Fibroblast of skin of left quadriceps (primary cell): Measurements from ENCODE around the gene CPZ.
"Not testable (repeated sequence)": the region's sequence is repeated elsewhere in the genome, so short reads cannot be mapped to it uniquely, and the experiment has no call there.

Experiments
- DNase-seq, 2 experiments: peaks; one replicate each; pipeline ENCODE4 v3.0.0-alpha.2; 2013; ENCODE audit warnings: low read depth in 2 of 2

CPZ gene

DNA sequence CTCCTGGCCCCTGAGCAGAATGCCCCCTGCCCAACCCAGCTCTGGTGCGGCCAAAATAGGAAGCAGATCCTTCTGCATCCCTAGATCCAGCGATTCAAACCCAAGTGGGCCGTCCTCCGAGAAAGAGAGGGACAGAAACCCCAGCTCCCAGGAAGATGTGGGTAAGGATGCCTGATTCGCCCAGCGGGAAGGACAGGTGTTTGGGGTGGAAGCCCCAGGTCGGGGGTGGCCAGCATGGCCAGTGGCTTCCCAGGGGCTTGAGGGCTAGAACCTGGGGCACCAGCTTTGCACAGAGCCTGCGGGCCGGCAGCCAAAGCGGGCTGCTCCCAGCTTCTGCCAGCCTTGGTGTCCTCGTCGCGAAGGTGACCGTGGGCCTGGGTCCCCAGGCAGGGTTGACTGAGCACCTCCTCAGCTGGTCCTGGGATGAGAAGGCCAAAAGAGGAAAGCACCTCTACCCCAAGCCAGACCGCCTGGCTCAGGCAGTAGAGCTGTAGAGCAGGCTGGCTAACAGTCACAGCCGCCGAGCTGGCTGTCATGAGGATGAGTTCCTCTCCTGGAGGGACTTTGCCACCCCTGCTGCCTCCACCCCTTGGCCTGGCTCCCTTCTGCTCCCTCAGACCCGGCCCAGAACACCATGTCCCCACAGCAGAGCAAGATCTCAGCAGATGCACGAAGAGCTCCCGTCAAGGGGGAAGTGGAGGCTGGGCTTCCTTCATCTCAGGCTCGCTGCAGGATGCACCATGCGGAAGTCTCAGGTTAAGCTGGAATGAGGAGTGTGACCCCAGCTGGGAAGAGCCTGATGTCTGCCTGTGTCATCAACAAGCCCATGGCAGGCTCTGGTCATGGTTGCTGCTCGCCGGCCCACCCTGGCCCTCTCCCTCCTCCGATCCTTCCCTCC is 59.9 kb downstream of the CPZ start:
- no peak for DNase-seq

DNA sequence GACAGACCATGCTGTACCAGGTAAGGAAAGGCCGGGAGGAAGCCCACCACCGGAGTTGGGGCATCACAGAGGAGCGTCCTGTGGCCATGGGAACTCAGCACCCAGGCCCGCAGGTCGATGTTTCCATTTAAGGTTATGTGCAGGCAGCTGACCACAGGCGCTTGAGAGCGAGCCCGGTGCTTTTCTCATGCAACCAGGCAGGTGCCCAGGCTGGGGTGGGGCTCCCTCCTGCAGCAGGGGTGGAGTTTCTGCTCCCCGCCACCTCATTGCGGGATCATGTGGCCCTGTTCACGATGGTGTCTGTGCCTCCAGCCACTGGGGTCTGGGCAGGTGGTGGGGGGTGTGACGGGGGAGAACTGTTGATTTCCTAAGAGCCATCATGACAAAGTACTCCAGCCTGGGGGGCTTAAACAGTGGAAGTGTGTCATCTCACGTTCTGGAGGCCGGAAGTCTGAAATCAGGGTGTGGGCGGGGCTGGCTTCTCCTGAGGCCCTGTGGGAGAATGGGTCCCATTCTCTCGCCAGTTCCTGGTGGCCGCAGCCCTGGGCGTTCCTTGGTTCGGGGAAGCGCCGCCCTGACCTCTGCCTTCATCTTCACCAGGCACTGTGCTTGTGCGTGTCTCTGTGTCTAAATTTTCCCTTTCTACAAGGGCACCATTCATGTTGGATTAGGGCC is 60.9 kb downstream of the CPZ start:
- no peak for DNase-seq

DNA sequence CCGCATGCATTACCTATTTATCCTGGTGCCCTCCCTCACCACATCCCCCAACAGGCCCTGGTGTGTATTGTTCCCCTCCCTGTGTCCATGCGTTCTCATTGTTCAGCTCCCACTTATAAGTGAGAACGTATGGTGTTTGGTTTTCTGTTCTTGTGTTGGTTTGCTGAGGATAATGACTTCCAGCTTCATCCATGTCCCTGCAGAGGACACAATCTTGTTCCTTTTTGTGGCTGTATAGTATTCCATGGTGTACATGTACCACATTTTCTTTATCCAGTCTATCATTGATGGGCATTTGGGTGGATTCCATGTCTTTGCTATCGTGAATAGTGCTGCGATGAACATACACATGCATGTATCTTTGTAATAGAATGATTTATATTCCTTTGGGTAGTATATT is 61.6 kb downstream of the CPZ start:
- DNase-seq, result not testable (repeated sequence)

DNA sequence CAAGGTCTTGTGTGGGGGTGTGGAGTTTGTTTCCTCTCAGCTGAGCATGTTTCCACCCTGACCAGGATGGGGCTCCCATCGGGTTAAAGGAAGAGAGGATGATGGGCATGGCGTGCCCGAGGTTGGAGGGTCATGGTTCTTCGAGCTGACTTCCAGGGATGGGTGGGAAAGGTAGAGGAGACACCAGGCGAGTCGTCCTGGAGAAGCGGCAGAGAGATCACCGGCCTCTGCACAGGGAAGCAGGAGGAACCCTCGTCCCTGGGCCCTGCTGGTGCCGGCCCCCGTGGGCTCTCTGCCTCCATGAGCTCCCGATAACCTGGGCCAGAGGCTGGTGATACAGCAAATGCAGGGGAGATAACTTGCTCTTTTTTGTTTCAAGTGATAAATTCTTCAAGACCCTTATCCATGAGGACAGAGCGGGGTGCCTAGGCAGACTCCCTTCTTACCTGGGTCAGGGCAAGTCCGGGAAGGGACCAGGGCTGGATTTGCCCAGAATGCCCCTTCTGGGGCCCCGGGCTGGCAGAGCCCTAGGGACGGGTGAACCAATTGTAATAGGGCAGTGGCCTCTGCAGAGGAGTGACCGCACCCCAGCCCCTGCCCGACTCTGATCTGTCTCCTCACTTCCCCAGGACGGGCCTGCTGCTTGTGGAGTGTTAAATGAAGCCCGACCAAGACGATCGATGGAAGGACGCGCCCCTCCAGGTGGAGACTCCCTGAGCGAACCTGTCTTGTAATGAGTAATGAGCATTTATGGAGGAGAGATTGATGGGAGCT is 63.0 kb downstream of the CPZ start:
- no peak for DNase-seq

DNA sequence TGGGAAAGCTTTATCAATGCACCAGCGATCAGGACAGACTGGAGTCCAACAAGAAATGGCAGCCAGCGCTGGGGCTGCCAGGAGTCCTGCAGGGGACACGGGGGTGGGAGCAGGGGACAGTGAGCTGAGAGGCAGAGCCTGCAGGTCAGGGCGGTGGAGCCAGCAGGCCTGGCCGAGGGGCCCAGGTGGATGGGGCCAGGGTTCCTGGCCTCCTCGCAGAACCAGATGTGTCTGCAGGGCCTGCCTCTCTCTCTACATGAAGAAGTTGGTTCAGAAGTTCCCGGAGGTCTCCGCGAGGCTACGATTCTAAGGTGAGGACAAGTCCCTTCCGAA is 63.6 kb downstream of the CPZ start:
- DNase-seq, result no peak

DNA sequence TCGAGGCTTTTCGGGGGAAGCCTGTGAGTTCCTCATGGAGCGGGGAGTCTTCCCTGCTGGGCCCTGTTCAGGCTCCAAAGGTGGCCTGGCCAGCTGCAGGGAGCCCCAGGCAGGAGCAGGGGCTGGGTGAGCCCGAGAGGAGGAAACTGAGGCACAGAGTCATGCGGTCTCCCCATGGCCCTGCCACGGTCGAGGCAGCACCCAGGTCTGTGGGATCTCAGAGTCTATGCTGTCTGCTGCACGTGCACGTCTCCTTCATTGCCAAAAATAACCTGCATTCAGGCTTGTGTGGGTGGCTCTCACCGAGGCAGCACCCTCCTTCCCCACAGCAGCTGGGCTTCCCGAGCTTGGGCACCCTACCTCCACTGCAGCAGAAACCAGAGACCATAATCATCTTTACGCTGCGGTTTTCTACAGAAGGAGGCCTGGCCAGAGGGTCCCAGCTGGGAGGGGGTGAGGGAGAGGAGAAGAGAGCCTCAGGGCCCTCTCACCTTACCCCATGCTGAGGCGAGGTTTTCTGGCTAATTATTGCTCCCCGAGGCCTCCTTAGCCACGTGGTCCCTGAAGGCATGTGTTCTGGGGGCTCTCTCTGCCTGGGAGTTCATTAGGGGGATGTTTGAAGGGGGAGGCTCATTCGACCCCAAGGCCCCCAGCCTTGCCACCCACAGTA is 64.3 kb downstream of the CPZ start:
- DNase-seq, result no peak

DNA sequence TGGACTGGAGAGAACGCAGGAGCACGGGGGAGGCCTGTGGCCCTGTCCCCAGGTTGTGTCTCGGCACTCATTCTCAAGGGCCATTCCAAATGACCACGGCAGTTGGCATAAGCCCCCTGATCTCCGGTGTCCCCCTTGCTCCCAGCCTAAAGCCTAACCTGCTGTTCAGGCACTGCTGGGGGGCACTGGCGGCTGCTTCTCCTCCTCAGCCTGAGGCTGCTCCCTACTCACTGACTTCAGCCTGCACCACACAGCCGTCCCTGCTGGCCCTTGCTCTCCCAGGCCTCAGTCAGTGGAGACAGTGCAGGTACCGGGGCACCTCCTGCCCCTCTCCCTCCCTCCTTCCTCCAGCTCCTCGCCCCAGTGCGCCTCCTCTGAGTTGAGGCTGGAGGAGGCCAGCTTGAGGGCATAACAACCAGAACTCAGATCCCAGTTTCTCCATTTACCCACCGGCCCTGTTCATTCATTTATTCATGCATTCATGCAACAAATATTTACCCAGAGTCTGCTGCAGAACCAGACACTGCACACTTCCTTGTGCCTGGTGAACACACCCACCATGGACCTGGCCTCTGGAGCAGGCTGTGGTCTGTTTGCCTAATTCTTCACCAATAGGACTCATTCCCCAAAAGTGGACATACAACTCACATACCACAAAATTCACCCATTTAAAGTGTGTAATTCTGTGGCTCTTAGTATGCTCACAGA is 65.0 kb downstream of the CPZ start:
- DNase-seq, result no peak

DNA sequence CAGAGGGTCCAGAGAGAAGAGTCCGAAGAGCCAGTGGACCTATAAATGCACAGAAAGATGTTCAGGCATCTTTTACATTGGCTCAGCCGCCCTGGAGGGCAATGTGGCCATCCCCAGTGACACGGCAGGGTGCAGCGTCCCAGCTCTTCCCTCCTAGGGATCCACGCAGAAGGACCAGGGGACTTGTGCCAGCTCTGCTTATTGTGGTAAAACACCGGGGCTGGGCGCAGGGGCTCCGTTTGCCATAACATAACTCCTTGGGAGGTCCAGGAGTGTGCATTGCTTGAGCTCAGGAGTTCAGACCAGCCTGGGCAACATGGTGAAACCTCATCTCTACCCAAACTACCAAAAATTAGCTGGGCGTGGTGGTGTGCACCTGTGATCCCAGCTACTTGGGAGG is 70.2 kb downstream of the CPZ start:
- no peak for DNase-seq

DNA sequence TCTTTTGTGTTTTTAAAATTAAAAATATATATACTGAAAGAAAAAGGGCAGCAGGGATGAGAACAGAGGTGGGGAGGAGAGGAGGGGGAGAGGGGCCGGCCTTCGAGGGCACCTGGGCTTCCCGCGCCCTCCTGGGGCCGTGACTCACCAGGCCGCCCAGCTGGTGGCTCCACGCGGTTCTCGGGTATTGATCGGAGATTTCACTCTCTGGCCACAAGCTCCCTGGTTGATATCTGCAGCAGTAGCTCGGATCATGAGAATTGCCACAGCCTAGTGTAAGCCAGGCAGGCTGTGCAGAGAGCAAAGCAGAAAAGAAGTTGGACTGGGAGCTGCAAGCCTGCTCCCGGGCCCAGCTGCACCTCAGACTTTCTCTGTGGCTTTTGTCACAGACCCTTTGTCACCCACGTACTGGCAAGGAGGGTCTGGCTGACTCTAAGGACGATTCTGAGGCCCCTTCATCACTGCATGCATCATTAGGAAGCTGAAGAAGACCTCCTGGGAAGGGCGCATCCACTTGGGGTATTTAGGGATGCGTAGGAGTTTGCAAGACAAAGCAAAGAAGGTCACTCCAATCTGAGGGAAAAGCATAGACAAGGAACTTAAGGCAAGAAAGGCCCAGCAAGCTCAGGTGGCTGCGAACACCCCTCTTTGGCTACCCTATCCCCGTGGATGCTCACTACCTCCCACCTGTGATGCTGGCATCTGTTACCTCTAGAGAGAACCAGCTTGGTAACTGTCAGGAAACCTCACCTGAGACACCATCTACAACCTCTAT is 71.7 kb downstream of the CPZ start:
- no peak for DNase-seq

DNA sequence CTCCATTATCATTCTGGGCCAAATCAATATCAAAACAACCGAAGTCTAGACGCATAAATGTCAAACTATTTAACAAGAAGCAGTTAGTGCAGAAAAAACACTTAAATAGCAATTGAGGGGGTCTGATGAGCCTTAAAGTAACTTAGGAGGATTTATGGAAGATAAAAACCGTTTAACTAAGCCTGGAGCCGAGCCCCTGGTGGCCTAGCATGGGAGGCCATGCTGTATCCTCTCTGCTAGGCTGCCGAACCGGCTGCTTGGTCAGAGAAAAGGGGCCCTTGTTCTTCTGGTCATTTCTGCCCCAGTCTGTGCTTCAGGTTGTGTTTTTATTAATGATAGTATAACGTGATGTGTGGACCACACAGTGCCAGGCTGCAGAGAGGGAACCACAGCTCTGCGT is 72.4 kb downstream of the CPZ start:
- no peak for DNase-seq

DNA sequence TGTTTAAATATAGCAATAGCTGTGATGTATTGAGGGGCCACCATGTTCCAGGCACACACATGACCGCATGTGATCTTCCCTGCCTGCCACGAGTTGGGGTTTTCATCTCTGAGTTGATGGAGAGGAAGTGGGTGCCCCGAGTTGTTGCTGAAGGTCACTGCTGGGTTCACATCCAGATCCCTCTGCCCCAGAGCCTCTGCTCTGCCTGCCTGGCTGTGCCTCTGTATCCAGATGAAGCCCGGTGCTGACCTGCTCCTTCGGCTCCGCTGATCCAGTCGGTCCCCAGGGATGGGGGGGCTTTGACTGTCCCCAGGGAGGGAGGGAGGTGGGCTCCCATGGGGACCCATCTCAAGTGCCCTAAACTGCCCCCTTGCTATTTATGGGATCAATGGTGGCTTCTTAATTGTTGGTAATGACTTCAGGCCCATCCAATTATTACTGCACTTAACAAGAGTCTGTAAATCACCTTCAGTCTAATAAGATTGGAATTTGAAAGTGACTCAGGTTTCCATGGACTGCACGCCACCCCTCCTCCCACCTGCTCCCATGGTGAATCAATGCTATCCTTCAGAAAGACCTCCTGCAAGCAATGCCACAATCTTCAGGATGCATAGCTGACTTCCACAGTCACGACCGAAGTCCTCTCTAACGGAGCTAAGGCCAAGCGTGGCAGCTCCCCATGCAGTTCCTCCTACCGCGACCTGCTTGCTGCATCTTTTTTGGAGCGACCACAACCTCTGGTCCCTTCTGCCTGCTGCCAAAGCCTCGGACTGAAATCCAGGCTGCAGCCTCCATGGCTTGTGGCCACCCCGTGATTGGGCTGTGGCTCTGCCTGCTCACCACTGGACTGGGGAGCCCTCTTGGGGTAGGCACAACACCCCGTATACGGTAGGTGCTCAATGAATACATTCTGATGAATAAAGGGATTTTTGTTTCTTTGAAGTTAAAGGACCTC is 73.1 kb downstream of the CPZ start:
- no peak for DNase-seq

DNA sequence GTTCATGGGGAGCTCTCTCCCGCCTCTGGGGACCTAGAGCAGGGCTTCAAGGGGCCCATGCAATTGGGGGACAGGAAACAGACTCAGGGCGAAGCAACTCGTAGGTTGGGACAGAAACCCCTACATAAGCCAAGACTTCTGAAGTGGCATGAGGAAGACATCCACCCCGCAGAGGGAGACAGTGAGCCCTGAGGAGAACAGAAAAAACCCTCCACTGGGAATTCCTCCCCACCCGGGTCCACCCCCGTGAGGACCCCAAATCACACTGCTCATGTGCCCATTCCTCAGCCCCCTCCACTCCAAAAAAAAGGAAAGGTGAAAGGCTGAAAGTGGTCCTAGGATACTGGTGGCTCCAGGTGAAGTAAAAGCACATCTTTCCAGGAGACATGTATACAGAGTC is 74.0 kb downstream of the CPZ start:
- DNase-seq, result no peak
